ENCODE measurements around the gene F2RL2.
A peak's percentile ranks its signal among the peaks of the same experiment; 100 is the strongest.

F2RL2 gene

DNA sequence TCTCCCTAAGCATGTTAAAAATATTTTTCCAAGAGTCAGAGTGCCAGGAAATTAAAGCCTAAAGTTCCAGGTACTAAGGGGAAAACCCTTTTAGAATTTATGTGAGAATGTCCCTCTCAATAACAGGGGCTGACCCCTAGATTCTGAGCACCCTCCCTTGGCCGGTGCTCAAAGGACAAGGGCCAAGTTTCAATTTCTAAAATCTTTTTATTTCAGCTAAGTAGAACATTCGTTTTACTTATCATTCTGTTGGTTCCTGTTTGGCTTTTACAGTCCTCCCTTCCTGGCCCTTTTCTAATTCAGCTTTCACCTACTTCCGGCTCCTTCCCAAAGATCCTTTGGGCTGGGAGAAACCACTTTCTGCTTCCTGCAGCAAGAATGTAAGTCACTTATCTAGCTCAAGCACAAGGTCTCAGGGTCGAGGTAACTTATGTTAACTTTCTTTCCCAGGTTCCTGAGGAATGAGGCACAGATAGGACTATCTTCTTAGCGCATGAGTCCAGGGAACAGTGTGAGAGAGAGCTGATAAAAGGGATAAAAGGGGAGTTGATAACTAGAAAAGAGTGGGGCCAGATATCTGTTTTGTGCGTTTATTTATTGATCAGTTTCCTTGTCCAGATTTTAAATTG is 34.6 kb upstream of the F2RL2 start:
- no peak for DNase-seq (ENCODE audit: insufficient read length, low spot score)
- FAIRE-seq: no peak
- TF ChIP-seq TAF1 (IDR thresholded peaks at IDR 0.05; ENCODE audit: low read depth, low read length) (no peak), POLR2AphosphoS5 (IDR thresholded peaks at IDR 0.05; ENCODE audit: low read depth, low read length) (no peak), POU2F2 (IDR thresholded peaks at IDR 0.05; ENCODE audit: low read depth, low read length) (no peak), SPI1 (IDR thresholded peaks at IDR 0.05; ENCODE audit: low read depth, low read length) (no peak), PAX5 (IDR thresholded peaks at IDR 0.05; ENCODE audit: insufficient read depth, low read length, severe bottlenecking) (no peak), POLR2A (IDR thresholded peaks at IDR 0.05; ENCODE audit: low read depth, low read length) (no peak)

DNA sequence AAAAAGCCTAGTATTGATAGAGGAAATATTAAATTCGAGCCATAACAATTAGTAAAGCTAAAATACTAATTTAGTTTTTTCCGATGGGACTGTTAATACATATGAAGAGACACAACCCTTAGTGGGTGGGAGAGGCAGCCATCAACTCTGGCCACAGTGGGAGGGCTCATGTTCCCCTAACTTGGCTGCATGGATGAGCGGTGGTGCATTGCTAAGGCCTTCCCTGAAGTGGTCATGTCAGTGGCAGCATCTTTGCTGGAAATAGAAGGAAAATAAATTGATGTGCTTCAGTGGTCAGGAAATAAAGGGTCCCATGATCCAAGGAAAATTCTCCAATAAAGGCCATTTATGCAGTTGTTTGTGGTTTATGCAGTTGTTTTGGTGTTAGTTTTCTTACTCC is 33.9 kb upstream of the F2RL2 start:
- no peak for TF ChIP-seq POLR2A (IDR thresholded peaks at IDR 0.05; ENCODE audit: low read depth, low read length)
- TF ChIP-seq SPI1 (IDR thresholded peaks at IDR 0.05; ENCODE audit: low read depth, low read length): no peak
- no peak for TF ChIP-seq POU2F2 (IDR thresholded peaks at IDR 0.05; ENCODE audit: low read depth, low read length)
- TF ChIP-seq TAF1 (IDR thresholded peaks at IDR 0.05; ENCODE audit: low read depth, low read length): no peak
- no peak for TF ChIP-seq POLR2AphosphoS5 (IDR thresholded peaks at IDR 0.05; ENCODE audit: low read depth, low read length)
- no peak for TF ChIP-seq PAX5 (IDR thresholded peaks at IDR 0.05; ENCODE audit: insufficient read depth, low read length, severe bottlenecking)
- DNase-seq (ENCODE audit: insufficient read length, low spot score) (no peak), FAIRE-seq (no peak)

DNA sequence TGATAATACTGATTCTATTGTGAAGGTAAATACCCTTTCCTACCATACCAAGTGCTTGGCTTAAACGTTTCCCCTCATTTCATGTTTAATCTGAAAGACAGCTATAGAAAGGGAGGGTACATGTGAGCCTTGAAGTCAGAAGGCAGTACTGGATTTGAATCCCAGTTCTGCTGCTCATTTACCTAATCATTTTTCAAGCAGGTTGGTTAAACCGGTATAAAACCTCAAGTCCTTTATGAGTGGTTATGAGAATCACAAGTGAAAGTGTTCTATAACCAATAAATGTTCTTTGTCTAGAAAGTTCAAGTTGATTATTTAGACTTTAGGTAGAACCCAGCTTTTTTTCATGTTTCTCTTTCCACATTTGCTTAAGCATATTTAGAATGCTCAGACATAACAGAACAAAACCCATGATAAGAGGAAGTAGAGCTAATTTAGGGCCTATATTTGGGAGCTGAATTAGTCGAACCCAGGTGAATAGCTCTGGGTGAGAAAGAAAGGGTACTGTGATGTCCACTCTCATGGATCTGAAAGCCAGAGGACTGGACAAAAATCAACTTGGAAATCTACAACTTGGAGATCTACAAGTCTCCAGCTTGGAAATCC is 29.7 kb upstream of the F2RL2 start:
- FAIRE-seq: peak; percentile 70
- TF ChIP-seq PAX5 (IDR thresholded peaks at IDR 0.05; ENCODE audit: insufficient read depth, low read length, severe bottlenecking): no peak
- no peak for TF ChIP-seq TAF1 (IDR thresholded peaks at IDR 0.05; ENCODE audit: low read depth, low read length)
- no peak for TF ChIP-seq POU2F2 (IDR thresholded peaks at IDR 0.05; ENCODE audit: low read depth, low read length)
- no peak for TF ChIP-seq POLR2A (IDR thresholded peaks at IDR 0.05; ENCODE audit: low read depth, low read length)
- TF ChIP-seq SPI1 (IDR thresholded peaks at IDR 0.05; ENCODE audit: low read depth, low read length): no peak
- TF ChIP-seq POLR2AphosphoS5 (IDR thresholded peaks at IDR 0.05; ENCODE audit: low read depth, low read length): no peak

DNA sequence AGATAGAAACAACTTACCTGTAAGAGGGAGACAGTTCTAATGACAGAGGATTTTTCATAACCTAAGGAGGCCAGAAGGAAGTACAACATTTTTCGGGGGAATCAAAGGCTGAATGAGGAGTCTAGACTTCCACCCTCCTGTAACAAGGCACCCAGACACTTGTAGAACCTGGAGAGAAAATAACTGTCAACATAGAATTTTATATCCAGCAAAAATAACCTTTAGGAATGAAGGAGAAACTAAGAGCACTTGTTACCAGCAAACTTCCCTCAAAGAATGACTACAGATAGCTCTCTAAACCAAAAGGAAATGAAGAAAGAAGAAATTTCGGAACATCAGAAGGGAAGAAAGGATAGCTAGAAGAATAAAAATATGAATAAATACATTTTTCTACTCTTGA is 25.9 kb upstream of the F2RL2 start:
- TF ChIP-seq POLR2AphosphoS5 (IDR thresholded peaks at IDR 0.05; ENCODE audit: low read depth, low read length) (no peak), SPI1 (IDR thresholded peaks at IDR 0.05; ENCODE audit: low read depth, low read length) (no peak), POU2F2 (IDR thresholded peaks at IDR 0.05; ENCODE audit: low read depth, low read length) (no peak), TAF1 (IDR thresholded peaks at IDR 0.05; ENCODE audit: low read depth, low read length) (no peak), PAX5 (IDR thresholded peaks at IDR 0.05; ENCODE audit: insufficient read depth, low read length, severe bottlenecking) (no peak), POLR2A (IDR thresholded peaks at IDR 0.05; ENCODE audit: low read depth, low read length) (no peak)
- FAIRE-seq (no peak), DNase-seq (ENCODE audit: insufficient read length, low spot score) (no peak)

More for the DNA sequence above, 29.7 kb upstream of the F2RL2 start:
- no peak for DNase-seq (ENCODE audit: insufficient read length, low spot score)

DNA sequence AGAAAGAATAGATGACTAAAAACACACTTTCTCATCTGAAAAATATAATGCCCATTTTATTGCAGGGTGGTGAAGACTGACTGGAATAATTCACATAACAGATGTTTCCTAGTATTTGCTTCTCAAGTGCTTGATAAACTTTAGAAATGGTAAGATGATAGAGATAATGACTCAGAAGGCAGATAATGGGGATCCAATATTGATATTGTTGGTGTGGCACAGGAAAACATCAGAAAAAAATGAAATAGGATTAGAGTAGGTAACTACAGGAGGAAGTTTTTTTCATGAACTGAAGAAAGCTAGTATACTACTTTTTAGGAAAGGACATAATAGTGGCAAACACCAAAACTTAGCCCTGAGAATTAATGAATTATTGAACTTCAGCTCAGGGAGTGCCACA is 20.2 kb upstream of the F2RL2 start:
- no peak for DNase-seq (ENCODE audit: insufficient read length, low spot score)
- FAIRE-seq: no peak
- TF ChIP-seq TAF1 (IDR thresholded peaks at IDR 0.05; ENCODE audit: low read depth, low read length) (no peak), SPI1 (IDR thresholded peaks at IDR 0.05; ENCODE audit: low read depth, low read length) (no peak)

DNA sequence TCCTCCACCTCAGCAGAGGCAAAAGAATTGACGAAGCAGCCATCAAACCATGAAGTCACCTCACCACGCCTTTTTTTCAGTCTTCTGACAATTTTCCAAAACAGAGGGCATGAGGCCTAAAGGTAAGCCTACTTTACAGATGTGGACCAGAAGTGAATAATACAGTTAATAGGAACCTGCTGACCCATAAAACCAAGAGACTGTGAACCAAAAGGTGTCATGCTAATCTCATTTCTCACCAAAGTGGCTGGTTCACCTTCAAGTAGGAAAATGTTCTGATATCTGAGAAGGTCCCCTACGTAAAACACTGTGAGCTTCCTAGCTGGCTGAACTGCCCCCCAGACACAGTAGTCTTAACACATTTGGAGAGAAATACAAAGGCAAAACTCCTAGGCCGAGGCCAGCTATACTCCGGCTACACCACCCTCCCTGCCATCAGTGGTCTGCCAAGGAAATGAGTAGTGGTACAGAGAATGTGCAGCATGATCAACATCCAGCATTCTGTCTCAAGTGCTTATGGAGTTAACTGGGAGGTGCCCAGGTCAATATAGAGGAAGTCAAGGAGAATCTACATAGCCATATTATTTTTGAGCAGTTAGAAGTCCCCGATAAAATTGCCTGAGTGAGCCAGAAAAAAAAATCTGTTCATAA is 19.3 kb upstream of the F2RL2 start:
- FAIRE-seq (no peak), DNase-seq (ENCODE audit: insufficient read length, low spot score) (no peak)
- no peak for TF ChIP-seq TAF1 (IDR thresholded peaks at IDR 0.05; ENCODE audit: low read depth, low read length)
- TF ChIP-seq POLR2AphosphoS5 (IDR thresholded peaks at IDR 0.05; ENCODE audit: low read depth, low read length): no peak
- TF ChIP-seq POU2F2 (IDR thresholded peaks at IDR 0.05; ENCODE audit: low read depth, low read length): no peak
- no peak for TF ChIP-seq SPI1 (IDR thresholded peaks at IDR 0.05; ENCODE audit: low read depth, low read length)
- TF ChIP-seq POLR2A (IDR thresholded peaks at IDR 0.05; ENCODE audit: low read depth, low read length): no peak
- TF ChIP-seq PAX5 (IDR thresholded peaks at IDR 0.05; ENCODE audit: insufficient read depth, low read length, severe bottlenecking): no peak

DNA sequence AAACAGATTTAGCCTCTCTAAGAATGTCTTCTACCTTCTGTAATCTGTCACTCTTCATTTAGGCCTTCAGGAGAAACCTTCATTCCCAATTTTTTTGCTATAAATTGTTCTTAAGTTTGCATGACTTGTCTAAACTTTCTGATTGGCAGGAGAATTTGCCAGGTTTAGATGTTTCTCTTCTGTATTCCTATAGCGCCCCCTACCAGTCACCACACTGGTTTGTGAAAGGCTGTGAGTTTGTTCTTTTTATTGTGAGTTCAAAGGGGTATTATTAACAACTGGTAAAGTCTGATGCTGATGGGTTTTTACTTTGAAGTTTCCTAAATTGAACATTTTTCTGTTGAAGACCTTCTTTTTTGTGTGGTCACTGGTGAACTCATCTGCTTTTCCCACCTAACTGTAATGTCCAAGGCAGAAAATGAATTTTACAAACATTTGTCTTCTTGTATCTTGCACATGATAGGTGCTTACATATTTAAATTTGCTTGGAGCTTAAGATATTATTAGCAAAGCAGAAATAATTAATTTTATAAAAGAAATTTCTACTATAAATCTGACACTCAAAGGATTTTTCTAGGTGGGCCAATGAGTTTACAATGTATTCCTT is 18.4 kb upstream of the F2RL2 start:
- FAIRE-seq (peak; percentile 71), DNase-seq (ENCODE audit: insufficient read length, low spot score) (peak; percentile 12)
- no peak for TF ChIP-seq SPI1 (IDR thresholded peaks at IDR 0.05; ENCODE audit: low read depth, low read length)
- TF ChIP-seq TAF1 (IDR thresholded peaks at IDR 0.05; ENCODE audit: low read depth, low read length): no peak
- no peak for TF ChIP-seq POLR2AphosphoS5 (IDR thresholded peaks at IDR 0.05; ENCODE audit: low read depth, low read length)
- TF ChIP-seq POU2F2 (IDR thresholded peaks at IDR 0.05; ENCODE audit: low read depth, low read length): no peak
- TF ChIP-seq PAX5 (IDR thresholded peaks at IDR 0.05; ENCODE audit: insufficient read depth, low read length, severe bottlenecking): no peak
- TF ChIP-seq POLR2A (IDR thresholded peaks at IDR 0.05; ENCODE audit: low read depth, low read length): no peak

DNA sequence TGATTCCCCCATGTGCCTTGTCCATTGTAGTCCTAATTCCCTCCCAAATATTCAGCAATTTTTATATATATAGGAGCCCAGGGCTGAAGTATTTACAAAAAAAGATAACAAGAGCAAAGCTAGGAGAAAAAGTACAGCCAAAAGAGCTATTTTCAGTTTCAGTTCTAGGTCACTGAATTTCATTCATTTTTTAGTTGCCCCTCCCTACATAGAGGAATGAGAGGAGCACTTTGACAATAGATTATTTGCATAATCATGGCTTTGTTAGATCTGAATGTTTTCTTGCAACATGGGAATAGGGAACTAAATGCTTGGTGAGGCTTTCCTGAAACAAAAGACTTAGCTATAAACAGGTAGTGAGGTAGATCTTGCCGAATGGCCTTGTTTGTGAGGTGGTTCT is 15.3 kb upstream of the F2RL2 start:
- TF ChIP-seq PAX5 (IDR thresholded peaks at IDR 0.05; ENCODE audit: insufficient read depth, low read length, severe bottlenecking) (no peak), POLR2A (IDR thresholded peaks at IDR 0.05; ENCODE audit: low read depth, low read length) (no peak), POLR2AphosphoS5 (IDR thresholded peaks at IDR 0.05; ENCODE audit: low read depth, low read length) (no peak), TAF1 (IDR thresholded peaks at IDR 0.05; ENCODE audit: low read depth, low read length) (no peak), POU2F2 (IDR thresholded peaks at IDR 0.05; ENCODE audit: low read depth, low read length) (no peak), SPI1 (IDR thresholded peaks at IDR 0.05; ENCODE audit: low read depth, low read length) (no peak)
- peak; percentile 77 for FAIRE-seq
- no peak for DNase-seq (ENCODE audit: insufficient read length, low spot score)

DNA sequence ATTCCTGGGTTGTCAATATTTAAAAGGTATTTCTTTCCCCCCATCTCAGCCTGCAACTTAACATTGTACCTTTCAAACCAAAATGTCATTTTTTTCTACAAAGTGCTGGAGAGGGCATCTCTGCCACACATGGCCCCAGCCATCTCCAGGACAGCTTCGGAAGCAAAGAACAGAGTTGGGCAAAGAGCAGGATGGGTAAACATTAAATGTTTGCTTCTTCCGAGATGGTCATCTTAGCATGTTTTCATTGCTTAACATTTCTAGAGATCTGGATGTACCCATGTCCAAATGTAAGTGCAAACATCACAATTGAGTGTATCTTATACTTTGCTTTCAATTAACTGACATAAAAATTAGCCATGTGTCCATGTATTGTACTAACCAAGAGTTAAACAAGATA is 14.3 kb upstream of the F2RL2 start:
- TF ChIP-seq PAX5 (IDR thresholded peaks at IDR 0.05; ENCODE audit: insufficient read depth, low read length, severe bottlenecking) (no peak), TAF1 (IDR thresholded peaks at IDR 0.05; ENCODE audit: low read depth, low read length) (no peak), POLR2AphosphoS5 (IDR thresholded peaks at IDR 0.05; ENCODE audit: low read depth, low read length) (no peak), SPI1 (IDR thresholded peaks at IDR 0.05; ENCODE audit: low read depth, low read length) (no peak)
- FAIRE-seq (peak; percentile 16), DNase-seq (ENCODE audit: insufficient read length, low spot score) (no peak)

Measured in GM12891 (cell line).